Measurements from ENCODE around the gene VWA1.

- TF ChIP-seq, protein P1, sequence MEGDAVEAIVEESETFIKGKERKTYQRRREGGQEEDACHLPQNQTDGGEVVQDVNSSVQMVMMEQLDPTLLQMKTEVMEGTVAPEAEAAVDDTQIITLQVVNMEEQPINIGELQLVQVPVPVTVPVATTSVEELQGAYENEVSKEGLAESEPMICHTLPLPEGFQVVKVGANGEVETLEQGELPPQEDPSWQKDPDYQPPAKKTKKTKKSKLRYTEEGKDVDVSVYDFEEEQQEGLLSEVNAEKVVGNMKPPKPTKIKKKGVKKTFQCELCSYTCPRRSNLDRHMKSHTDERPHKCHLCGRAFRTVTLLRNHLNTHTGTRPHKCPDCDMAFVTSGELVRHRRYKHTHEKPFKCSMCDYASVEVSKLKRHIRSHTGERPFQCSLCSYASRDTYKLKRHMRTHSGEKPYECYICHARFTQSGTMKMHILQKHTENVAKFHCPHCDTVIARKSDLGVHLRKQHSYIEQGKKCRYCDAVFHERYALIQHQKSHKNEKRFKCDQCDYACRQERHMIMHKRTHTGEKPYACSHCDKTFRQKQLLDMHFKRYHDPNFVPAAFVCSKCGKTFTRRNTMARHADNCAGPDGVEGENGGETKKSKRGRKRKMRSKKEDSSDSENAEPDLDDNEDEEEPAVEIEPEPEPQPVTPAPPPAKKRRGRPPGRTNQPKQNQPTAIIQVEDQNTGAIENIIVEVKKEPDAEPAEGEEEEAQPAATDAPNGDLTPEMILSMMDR (conservative IDR thresholded peaks at IDR 0.05): no peak
- no peak for TF ChIP-seq EZH2 (IDR thresholded peaks at IDR 0.05; ENCODE audit: low read depth)
Measured at GRCh38 chr1:1461721-1462317, 26.3 kb downstream of the VWA1 start.
